Activated naive CD4-positive, alpha-beta T cell treated with anti-CD3 and anti-CD28 coated beads for 36 hours (primary cell): ENCODE measurements around the gene ANKRD6. TPM values are rescaled to one million over a fixed set of nuclear protein-coding genes. Genes with fewer than 3 reads are reported as not detected.
"Not testable (repeated sequence)": the region's sequence is repeated elsewhere in the genome, so short reads cannot be mapped to it uniquely, and the experiment has no call there.

Experiments used
- CTCF ChIA-PET: fragments of 350-600 bp; sonication (Branson Sonifier 250); formaldehyde crosslinking; loops from one replicate; lab custom pipeline; 2021; ENCODE audit warnings: antibody characterized with exemption; lab: Charles Lee
- DNase-seq: peaks from one replicate; pipeline ENCODE4 v3.0.0-alpha.2; 2020
- H3K27ac Mint-ChIP-seq: one replicate; pipeline ENCODE4 v1.8.0; 2021; ENCODE audit warnings: mild to moderate bottlenecking, mixed read lengths
- H3K27me3 Mint-ChIP-seq: one replicate; pipeline ENCODE4 v1.8.0; 2021; ENCODE audit warnings: low read depth, mixed read lengths
- H3K36me3 Mint-ChIP-seq: one replicate; pipeline ENCODE4 v1.8.0; 2021; ENCODE audit warnings: low read depth, mixed read lengths
- H3K4me1 Mint-ChIP-seq: one replicate; pipeline ENCODE4 v1.8.0; 2021; ENCODE audit warnings: low read depth, mixed read lengths
- H3K4me3 Mint-ChIP-seq: one replicate; pipeline ENCODE4 v1.8.0; 2021; ENCODE audit warnings: mild to moderate bottlenecking, moderate library complexity, mixed read lengths
- H3K9me3 Mint-ChIP-seq: one replicate; pipeline ENCODE4 v1.8.0; 2021; ENCODE audit warnings: mixed read lengths
- intact Hi-C: fragments of 100-400 bp; cut with micrococcal nuclease; formaldehyde crosslinking; loops from one replicate; pipeline ENCODE4 v1.15.1; 2023
- total RNA-seq, 2 experiments: library from RNA; stranded (reverse); gene quantifications; one replicate each; pipeline ENCODE4 v1.2.3, GENCODE V29; 2021

ANKRD6 gene
- total RNA-seq, 2 experiments from 2014 or later = 1.5 to 1.6 TPM

- CTCF ChIA-PET = interaction anchor here (0.6 to 1.2 kb wide), 2 partner anchors 247 to 314 kb away, joined by 3 read pairs; no protein-coding TSS in a partner anchor
These were observed 186.6 kb downstream of the ANKRD6 start for GRCh38 chr6:89619567-89619966.

GRCh38 chr6:89623749-89624148 lies 190.8 kb downstream of the ANKRD6 start:
- CTCF ChIA-PET = no interaction called here
- Mint-ChIP-seq H3K27ac (no peak overlapping the region), H3K4me1 (no peaks in the 10 kb centered on the region)

More at GRCh38 chr6:89619567-89619966, 186.6 kb downstream of the ANKRD6 start:
- Mint-ChIP-seq H3K36me3 (no peaks in the 10 kb centered on the region), H3K4me1 (no peaks in the 10 kb centered on the region), H3K4me3 (no peak overlapping the region), H3K27me3 (no peaks in the 10 kb centered on the region), H3K9me3 (no peaks in the 10 kb centered on the region), H3K27ac (no peak overlapping the region)
- DNase-seq = no peak
- intact Hi-C loops = loop anchor here (10.0 kb wide), 1 partner anchor 495 kb away; no protein-coding TSS in a partner anchor

GRCh38 chr6:89630488-89630887 lies 197.5 kb downstream of the ANKRD6 start:
- Mint-ChIP-seq H3K9me3 (no peaks in the 10 kb centered on the region), H3K27me3 (no peaks in the 10 kb centered on the region), H3K4me1 (peaks cover 2% of the 10 kb centered on the region), H3K27ac (no peak overlapping the region), H3K4me3 (no peak overlapping the region), H3K36me3 (peaks cover 10% of the 10 kb centered on the region)
- intact Hi-C loops = no loop called here
- CTCF ChIA-PET = no interaction called here
- no peak for DNase-seq

More at GRCh38 chr6:89623749-89624148, 190.8 kb downstream of the ANKRD6 start:
- H3K27me3 Mint-ChIP-seq = no peaks in the 10 kb centered on the region
- H3K36me3 Mint-ChIP-seq = peaks cover 1% of the 10 kb centered on the region
- no peaks in the 10 kb centered on the region for H3K9me3 Mint-ChIP-seq
- intact Hi-C loops = no loop called here
- no peak for DNase-seq
- H3K4me3 Mint-ChIP-seq = no peak overlapping the region

- intact Hi-C loops = loop anchor here (5.0 kb wide), 2 partner anchors 156 to 656 kb away; no protein-coding TSS in a partner anchor
- H3K4me3 Mint-ChIP-seq, CTCF ChIA-PET, H3K27me3 Mint-ChIP-seq, H3K27ac Mint-ChIP-seq, H3K9me3 Mint-ChIP-seq, DNase-seq: not testable (repeated sequence)
- peaks cover 28% of the 10 kb centered on the region for H3K4me1 Mint-ChIP-seq
- peaks cover 30% of the 10 kb centered on the region for H3K36me3 Mint-ChIP-seq
These were observed 203.5 kb downstream of the ANKRD6 start for GRCh38 chr6:89636412-89636811.

GRCh38 chr6:89637960-89638319 lies 205.0 kb downstream of the ANKRD6 start:
- H3K4me1 Mint-ChIP-seq = peaks cover 28% of the 10 kb centered on the region
- H3K27me3 Mint-ChIP-seq = no peaks in the 10 kb centered on the region
- peaks cover 32% of the 10 kb centered on the region for H3K36me3 Mint-ChIP-seq
- H3K9me3 Mint-ChIP-seq = no peaks in the 10 kb centered on the region
- intact Hi-C loops = loop anchor here (1.0 to 5.0 kb wide), 12 partner anchors 41 to 949 kb away; partner anchors contain the start of genes ANKRD6, CASP8AP2, MAP3K7 and MDN1
- CTCF ChIA-PET = interaction anchor here (0.5 to 2.0 kb wide), 7 partner anchors 22 to 1941 kb away, joined by 3 to 9 read pairs (median 3); partner anchors contain the start of gene ANKRD6
- no peak for DNase-seq
- H3K4me3 Mint-ChIP-seq = peak overlapping the region; percentile 83
- H3K27ac Mint-ChIP-seq = peak overlapping the region; percentile 96

- Mint-ChIP-seq H3K36me3 (peaks cover 33% of the 10 kb centered on the region), H3K4me1 (peaks cover 28% of the 10 kb centered on the region), H3K27me3 (no peaks in the 10 kb centered on the region), H3K9me3 (no peaks in the 10 kb centered on the region), H3K4me3 (peak within 1 kb of the TSS; percentile 83), H3K27ac (peak within 1 kb of the TSS; percentile 96)
- CTCF ChIA-PET = interaction anchor here (0.5 to 2.0 kb wide), 8 partner anchors 21 to 1941 kb away, joined by 3 to 9 read pairs (median 3); partner anchors contain the start of gene ANKRD6
- intact Hi-C loops = loop anchor here (1.0 to 5.0 kb wide), 12 partner anchors 42 to 949 kb away; partner anchors contain the start of genes ANKRD6, CASP8AP2, MAP3K7 and MDN1
- peak; percentile 95 for DNase-seq
These were observed 205.6 kb downstream of the ANKRD6 start, which contains the start of gene LYRM2 for GRCh38 chr6:89638320-89639195. Gene LYRM2, minus strand, starts transcription at chr6:89638747. Its CDS starts 31 bp downstream, at chr6:89638716.

- no peak overlapping the region for H3K27ac Mint-ChIP-seq
- H3K27me3 Mint-ChIP-seq = no peaks in the 10 kb centered on the region
- no peaks in the 10 kb centered on the region for H3K9me3 Mint-ChIP-seq
- no peak for DNase-seq
- intact Hi-C loops = no loop called here
- CTCF ChIA-PET = no interaction called here
- no peak overlapping the region for H3K4me3 Mint-ChIP-seq
- H3K4me1 Mint-ChIP-seq = peaks cover 30% of the 10 kb centered on the region
- peaks cover 32% of the 10 kb centered on the region for H3K36me3 Mint-ChIP-seq
These were observed 207.9 kb downstream of the ANKRD6 start for GRCh38 chr6:89640804-89641203.

GRCh38 chr6:89641581-89641980 lies 208.6 kb downstream of the ANKRD6 start:
- H3K9me3 Mint-ChIP-seq, H3K27ac Mint-ChIP-seq, CTCF ChIA-PET, DNase-seq, H3K27me3 Mint-ChIP-seq, intact Hi-C loops, H3K4me3 Mint-ChIP-seq: not testable (repeated sequence)
- Mint-ChIP-seq H3K36me3 (peaks cover 25% of the 10 kb centered on the region), H3K4me1 (peaks cover 27% of the 10 kb centered on the region)

- intact Hi-C loops = no loop called here
- no peaks in the 10 kb centered on the region for H3K9me3 Mint-ChIP-seq
- peaks cover 28% of the 10 kb centered on the region for H3K36me3 Mint-ChIP-seq
- DNase-seq = no peak
- no peak overlapping the region for H3K27ac Mint-ChIP-seq
- H3K4me1 Mint-ChIP-seq = peaks cover 17% of the 10 kb centered on the region
- CTCF ChIA-PET = no interaction called here
- no peak overlapping the region for H3K4me3 Mint-ChIP-seq
- no peaks in the 10 kb centered on the region for H3K27me3 Mint-ChIP-seq
These were observed 210.0 kb downstream of the ANKRD6 start for GRCh38 chr6:89642956-89643355.

- intact Hi-C loops = no loop called here
- H3K4me3 Mint-ChIP-seq = no peak overlapping the region
- H3K36me3 Mint-ChIP-seq = peaks cover 26% of the 10 kb centered on the region
- no peaks in the 10 kb centered on the region for H3K27me3 Mint-ChIP-seq
- no peak overlapping the region for H3K27ac Mint-ChIP-seq
- H3K4me1 Mint-ChIP-seq = peaks cover 14% of the 10 kb centered on the region
- H3K9me3 Mint-ChIP-seq = no peaks in the 10 kb centered on the region
- no peak for DNase-seq
- CTCF ChIA-PET = no interaction called here
These were observed 210.5 kb downstream of the ANKRD6 start for GRCh38 chr6:89643406-89643805.

GRCh38 chr6:89644864-89645263 lies 211.9 kb downstream of the ANKRD6 start:
- H3K9me3 Mint-ChIP-seq = no peaks in the 10 kb centered on the region
- H3K36me3 Mint-ChIP-seq = peaks cover 27% of the 10 kb centered on the region
- DNase-seq = no peak
- H3K27ac Mint-ChIP-seq = no peak overlapping the region
- no peak overlapping the region for H3K4me3 Mint-ChIP-seq
- intact Hi-C loops = no loop called here
- CTCF ChIA-PET = interaction anchor here (0.7 kb wide), 1 partner anchor 868 kb away, joined by 3 read pairs; no protein-coding TSS in a partner anchor
- no peaks in the 10 kb centered on the region for H3K27me3 Mint-ChIP-seq
- peaks cover 4% of the 10 kb centered on the region for H3K4me1 Mint-ChIP-seq

GRCh38 chr6:89649682-89650081 lies 216.7 kb downstream of the ANKRD6 start:
- CTCF ChIA-PET = interaction anchor here (0.7 kb wide), 1 partner anchor 92 kb away, joined by 4 read pairs; no protein-coding TSS in a partner anchor

More at GRCh38 chr6:89649682-89650081, 216.7 kb downstream of the ANKRD6 start:
- H3K27me3 Mint-ChIP-seq = no peaks in the 10 kb centered on the region
- H3K4me1 Mint-ChIP-seq = peaks cover 3% of the 10 kb centered on the region
- no peak overlapping the region for H3K4me3 Mint-ChIP-seq
- no peaks in the 10 kb centered on the region for H3K9me3 Mint-ChIP-seq
- peaks cover 30% of the 10 kb centered on the region for H3K36me3 Mint-ChIP-seq
- no peak overlapping the region for H3K27ac Mint-ChIP-seq
- no peak for DNase-seq
- intact Hi-C loops = no loop called here
